Right atrium auricular region (tissue), 2 donors: ENCODE results near the gene RPS26. TPM values are rescaled to one million over a fixed set of nuclear protein-coding genes. Genes with fewer than 3 reads are reported as not detected.

Experiments
- DNase-seq: peaks from one replicate; pipeline ENCODE4 v3.0.0-alpha.2; 2019; ENCODE audit warnings: low spot score
- H3K27ac ChIP-seq, 2 donors: fragments of 200-600 bp; sonication (generic); 1 replicate in 1 of 2; 2 replicates in 1 of 2; pipeline ENCODE4 v1.5.1; 2016 to 2019
- H3K27me3 ChIP-seq, 2 donors: fragments of 200-600 bp; sonication (generic); one replicate each; pipeline versions ENCODE4 v1.5.1 to v1.6.0; 2017 to 2019
- H3K36me3 ChIP-seq: fragments of 200-600 bp; sonication (generic); one replicate; pipeline ENCODE4 v1.5.1; 2016
- H3K4me1 ChIP-seq, 2 donors: fragments of 200-600 bp; sonication (generic); one replicate each; pipeline versions ENCODE4 v1.5.1 to v1.6.0; 2017 to 2019
- H3K4me3 ChIP-seq, 2 donors: fragments of 200-600 bp; sonication (generic); 1 replicate in 1 of 2; 2 replicates in 1 of 2; pipeline ENCODE4 v1.5.1; 2017 to 2019; ENCODE audit warnings: mild to moderate bottlenecking in 1 of 2, moderate library complexity in 1 of 2
- H3K9me3 ChIP-seq, 2 donors: fragments of 200-600 bp; sonication (generic); one replicate each; pipeline ENCODE4 v1.5.1; 2019
- total RNA-seq, 2 donors: library from RNA; depleted of rRNA; stranded (reverse); fragments of >200 nt; gene quantifications; one replicate each; pipeline ENCODE4 v1.1.0, GENCODE V29; 2016
- TF ChIP-seq, protein P1 (sequence below), 2 donors: fragments of 200-600 bp; sonication (generic); IDR thresholded peaks; one replicate each; pipeline ENCODE4 v1.5.1; 2019; ENCODE audit warnings: antibody characterized with exemption in 2 of 2

RPS26 gene
- total RNA-seq, 2 donors from 2014 or later, result 134 to 1,492 TPM

DNA sequence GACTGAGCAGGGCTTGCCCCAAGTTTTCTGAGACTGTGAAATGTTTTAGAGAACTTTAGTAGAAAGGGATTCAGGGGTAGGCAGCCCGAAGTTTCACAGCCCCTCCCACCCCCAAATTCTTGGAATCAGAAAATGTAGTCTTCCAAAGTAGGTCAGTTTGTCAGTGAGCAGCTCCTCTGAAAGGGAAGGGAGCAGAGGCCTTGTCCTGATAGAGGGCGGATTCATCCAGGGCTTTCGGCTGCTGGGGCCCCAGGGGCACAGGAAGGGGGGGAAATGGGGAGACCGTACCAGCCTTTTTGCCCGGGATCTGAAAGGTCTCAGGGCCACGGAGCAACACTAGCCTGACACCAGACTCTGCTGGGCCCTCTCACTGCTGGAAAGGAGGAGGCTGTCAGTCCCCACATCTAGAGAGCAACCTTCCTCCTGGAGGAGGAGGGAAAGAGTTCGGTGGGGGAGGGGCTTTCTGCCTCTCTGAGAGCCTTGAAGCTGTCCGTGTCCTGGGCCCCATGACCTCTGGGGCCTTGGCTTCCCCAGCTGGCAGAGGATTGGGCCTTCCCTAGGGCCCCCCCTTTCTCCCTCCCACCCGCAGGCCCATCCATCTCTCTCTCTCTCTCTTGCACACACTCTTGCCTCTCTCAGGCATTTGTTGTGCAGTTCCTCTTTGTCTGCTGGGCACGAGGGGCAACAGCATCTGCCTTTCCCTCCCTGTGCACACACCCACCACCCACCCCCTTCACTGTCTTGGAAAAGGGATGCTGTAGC lies 21.1 kb upstream of the RPS26 start, which contains the start of gene IKZF4:
Gene IKZF4, plus strand, starts transcription at position 621 of the 762 bp plus-strand sequence. CDS start 451 bp downstream, outside the sequence.
- H3K4me1 ChIP-seq, result peaks cover 0 to 22% of the 10 kb centered on the region in 2 donors
- H3K36me3 ChIP-seq, result peaks cover 5% of the 10 kb centered on the region
- no peaks in the 10 kb centered on the region for H3K27me3 ChIP-seq
- H3K27ac ChIP-seq, result peak within 1 kb of the TSS; percentile 48 to 52
- H3K9me3 ChIP-seq, result no peaks in the 10 kb centered on the region
- H3K4me3 ChIP-seq, result peak within 1 kb of the TSS; percentile 25 to 38
- TF ChIP-seq, protein P1, sequence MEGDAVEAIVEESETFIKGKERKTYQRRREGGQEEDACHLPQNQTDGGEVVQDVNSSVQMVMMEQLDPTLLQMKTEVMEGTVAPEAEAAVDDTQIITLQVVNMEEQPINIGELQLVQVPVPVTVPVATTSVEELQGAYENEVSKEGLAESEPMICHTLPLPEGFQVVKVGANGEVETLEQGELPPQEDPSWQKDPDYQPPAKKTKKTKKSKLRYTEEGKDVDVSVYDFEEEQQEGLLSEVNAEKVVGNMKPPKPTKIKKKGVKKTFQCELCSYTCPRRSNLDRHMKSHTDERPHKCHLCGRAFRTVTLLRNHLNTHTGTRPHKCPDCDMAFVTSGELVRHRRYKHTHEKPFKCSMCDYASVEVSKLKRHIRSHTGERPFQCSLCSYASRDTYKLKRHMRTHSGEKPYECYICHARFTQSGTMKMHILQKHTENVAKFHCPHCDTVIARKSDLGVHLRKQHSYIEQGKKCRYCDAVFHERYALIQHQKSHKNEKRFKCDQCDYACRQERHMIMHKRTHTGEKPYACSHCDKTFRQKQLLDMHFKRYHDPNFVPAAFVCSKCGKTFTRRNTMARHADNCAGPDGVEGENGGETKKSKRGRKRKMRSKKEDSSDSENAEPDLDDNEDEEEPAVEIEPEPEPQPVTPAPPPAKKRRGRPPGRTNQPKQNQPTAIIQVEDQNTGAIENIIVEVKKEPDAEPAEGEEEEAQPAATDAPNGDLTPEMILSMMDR (IDR thresholded peaks at IDR 0.05), result no peak
- DNase-seq, result no peak

DNA sequence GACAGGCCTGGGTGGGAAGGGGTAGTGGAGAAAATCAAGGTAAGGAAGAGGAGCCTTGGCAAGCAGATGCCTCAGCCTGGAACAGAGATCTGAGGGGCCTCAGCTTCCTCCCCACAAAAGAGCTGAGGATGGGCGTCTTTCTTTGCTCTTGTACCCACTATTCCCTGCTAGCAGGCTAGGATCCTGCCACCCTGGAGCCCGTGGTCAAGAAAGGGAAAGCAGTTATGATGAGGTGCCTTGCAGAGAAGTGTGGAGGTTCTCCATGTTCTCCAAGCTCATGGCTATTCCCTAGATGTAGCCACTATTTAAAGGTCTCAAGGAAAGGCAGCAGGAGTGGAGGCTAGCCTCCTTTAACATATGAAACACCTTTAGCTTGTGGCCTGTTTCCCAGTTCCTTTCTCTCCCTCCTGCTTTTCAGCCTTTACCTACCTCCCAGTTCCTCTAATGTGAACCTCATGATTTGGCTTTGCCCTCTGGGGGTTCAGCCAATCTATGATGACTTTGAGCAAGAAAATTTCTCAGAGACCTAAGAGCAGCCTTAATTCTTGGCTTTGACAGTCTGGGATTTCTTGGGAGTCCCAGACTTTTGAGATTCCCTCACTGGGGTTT lies 19.7 kb upstream of the RPS26 start:
- Histone ChIP-seq H3K4me1 (peaks cover 0 to 22% of the 10 kb centered on the region in 2 donors), H3K9me3 (no peaks in the 10 kb centered on the region), H3K4me3 (no peak overlapping the region), H3K36me3 (peaks cover 9% of the 10 kb centered on the region), H3K27ac (no peak overlapping the region), H3K27me3 (no peaks in the 10 kb centered on the region)
- TF ChIP-seq, protein P1 (IDR thresholded peaks at IDR 0.05), result no peak
- no peak for DNase-seq

DNA sequence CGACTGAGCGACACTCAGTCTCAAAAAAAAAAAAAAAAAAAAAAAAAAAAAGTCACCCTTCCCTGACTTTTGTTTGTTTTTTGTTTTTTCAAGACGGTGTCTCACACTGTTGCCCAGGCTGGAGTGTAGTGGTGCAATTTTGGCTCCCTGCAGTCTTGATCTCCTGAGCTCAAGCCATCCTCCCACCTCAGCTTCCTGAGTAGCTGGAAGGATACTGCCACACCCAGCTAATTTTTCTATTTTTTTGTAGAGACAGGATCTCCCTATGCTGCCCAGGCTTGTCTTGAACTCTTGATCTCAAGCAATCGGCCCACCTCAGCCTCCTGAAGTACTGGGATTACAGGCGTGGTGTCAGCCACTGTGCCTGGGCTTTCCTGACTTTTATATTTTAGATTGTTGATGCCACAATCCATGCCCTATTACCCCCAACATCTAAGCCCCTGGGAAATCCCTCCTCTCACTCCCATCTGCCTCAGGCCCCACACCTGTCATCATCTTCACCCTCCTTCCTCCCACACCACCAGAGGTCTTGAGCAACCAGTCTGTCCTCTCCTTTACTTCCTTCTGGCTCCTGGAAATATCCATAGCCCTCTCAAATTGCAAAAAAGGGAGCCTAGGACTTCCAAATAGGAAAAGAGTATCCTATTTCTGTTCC lies 13.1 kb upstream of the RPS26 start:
- Histone ChIP-seq H3K27ac (no peak overlapping the region), H3K4me3 (no peak overlapping the region), H3K27me3 (no peaks in the 10 kb centered on the region), H3K9me3 (no peaks in the 10 kb centered on the region), H3K36me3 (peaks cover 10% of the 10 kb centered on the region), H3K4me1 (no peaks in the 10 kb centered on the region)
- TF ChIP-seq, protein P1 (IDR thresholded peaks at IDR 0.05), result no peak
- DNase-seq, result no peak

DNA sequence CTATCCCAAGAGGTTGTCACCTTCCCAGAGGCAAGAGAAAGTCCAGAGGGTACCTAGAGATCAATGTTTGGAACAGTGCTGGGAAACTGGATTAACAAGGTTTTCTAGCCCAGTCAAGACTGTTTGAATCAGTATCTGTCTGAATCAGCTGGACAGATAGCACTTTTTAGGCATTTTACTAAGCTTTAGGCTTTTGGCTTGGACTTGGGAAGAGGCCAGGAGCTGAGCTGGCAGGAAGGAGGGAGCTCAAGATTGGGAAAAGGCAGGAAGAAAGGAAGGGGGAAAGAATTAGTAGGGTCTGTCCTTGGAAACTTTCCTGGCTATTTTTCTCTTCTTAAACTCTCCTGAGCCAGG lies 12.6 kb upstream of the RPS26 start:
- TF ChIP-seq, protein P1 (IDR thresholded peaks at IDR 0.05), result no peak
- Histone ChIP-seq H3K36me3 (peaks cover 12% of the 10 kb centered on the region), H3K9me3 (no peaks in the 10 kb centered on the region), H3K4me3 (no peak overlapping the region), H3K4me1 (no peaks in the 10 kb centered on the region), H3K27ac (no peak overlapping the region), H3K27me3 (no peaks in the 10 kb centered on the region)
- DNase-seq, result no peak

DNA sequence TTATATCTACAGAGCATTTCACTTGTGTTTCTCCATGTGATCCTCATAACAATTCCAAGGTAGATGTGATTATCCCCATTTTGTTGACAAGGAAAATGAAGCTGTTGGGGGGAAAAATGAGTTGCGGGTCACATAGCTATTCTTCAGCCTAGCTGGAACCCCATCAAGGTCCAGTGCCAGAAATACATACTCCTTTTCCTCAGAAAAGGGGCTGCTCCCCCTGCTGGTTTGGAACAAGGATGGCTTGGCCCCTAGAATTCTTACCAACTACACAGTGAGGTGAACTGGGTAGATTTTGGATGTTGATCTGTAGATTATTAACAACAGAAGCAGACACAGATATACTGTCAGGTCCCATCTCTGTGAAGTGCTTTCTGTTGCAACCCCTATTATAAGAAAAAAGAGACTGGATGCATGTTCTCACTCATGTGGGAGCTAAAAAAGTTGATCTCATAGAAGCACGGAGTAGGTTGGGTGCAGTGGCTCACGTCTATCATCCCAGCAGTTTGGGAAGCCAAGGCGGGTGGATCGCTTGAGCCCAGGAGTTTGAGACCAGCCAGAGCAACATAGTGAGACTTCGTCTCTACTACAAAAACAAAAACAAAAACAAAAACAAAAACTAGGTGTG lies 11.9 kb upstream of the RPS26 start:
- Histone ChIP-seq H3K4me3 (no peak overlapping the region), H3K27ac (no peak overlapping the region), H3K9me3 (no peaks in the 10 kb centered on the region), H3K4me1 (no peaks in the 10 kb centered on the region), H3K27me3 (no peaks in the 10 kb centered on the region), H3K36me3 (peaks cover 18% of the 10 kb centered on the region)
- no peak for DNase-seq
- TF ChIP-seq, protein P1 (IDR thresholded peaks at IDR 0.05), result peak in 1 of 2 donors; percentile 68
